HG03520 (cell line): Measurements from ENCODE around the gene KLB.
A peak's percentile ranks its signal among the peaks of the same experiment; 100 is the strongest.
"Not testable (repeated sequence)": the region's sequence is repeated elsewhere in the genome, so short reads cannot be mapped to it uniquely, and the experiment has no call there.

Source experiments
- ATAC-seq: cut with Tn5 transposase; IDR thresholded peaks from one replicate; pipeline ENCODE4 v1.9.1; 2021; ENCODE audit warnings: mild to moderate bottlenecking, moderate library complexity; ENCODE audit not compliant: unreplicated experiment

Gene KLB

GRCh38 chr4:39406763-39407583 is at the start of gene KLB:
Gene KLB (plus strand): TSS chr4:39406930. CDS start chr4:39406950, 20 bp downstream.
- no peak for ATAC-seq

- ATAC-seq: no peak
These were observed 49.7 kb upstream of the KLB start for GRCh38 chr4:39357002-39357401.

GRCh38 chr4:39360611-39361010 is 46.1 kb upstream of the KLB start:
- ATAC-seq: not testable (repeated sequence)

- ATAC-seq: no peak
These were observed 43.9 kb upstream of the KLB start for GRCh38 chr4:39362827-39363226.

- no peak for ATAC-seq
These were observed 42.8 kb upstream of the KLB start for GRCh38 chr4:39363773-39364393.

GRCh38 chr4:39365360-39365759 is 41.4 kb upstream of the KLB start:
- no peak for ATAC-seq

GRCh38 chr4:39365830-39366771 is 40.6 kb upstream of the KLB start, which contains the start of gene RFC1:
Gene RFC1 (minus strand): TSS chr4:39366362. CDS start chr4:39366241, 121 bp downstream.
- peak; percentile 73 for ATAC-seq

- ATAC-seq: no peak
These were observed 39.6 kb upstream of the KLB start for GRCh38 chr4:39367166-39367565.

- ATAC-seq: no peak
These were observed 37.4 kb upstream of the KLB start for GRCh38 chr4:39369301-39369700.

- ATAC-seq: not testable (repeated sequence)
These were observed 35.5 kb upstream of the KLB start for GRCh38 chr4:39371209-39371608.

- no peak for ATAC-seq
These were observed 31.3 kb upstream of the KLB start for GRCh38 chr4:39375478-39375877.

GRCh38 chr4:39383690-39384089 is 23.0 kb upstream of the KLB start:
- ATAC-seq: no peak

GRCh38 chr4:39384563-39384962 is 22.2 kb upstream of the KLB start:
- no peak for ATAC-seq

- no peak for ATAC-seq
These were observed 16.1 kb upstream of the KLB start for GRCh38 chr4:39390603-39391002.

GRCh38 chr4:39394706-39395105 is 12.0 kb upstream of the KLB start:
- ATAC-seq: no peak

GRCh38 chr4:39401640-39402039 is 5.1 kb upstream of the KLB start:
- not testable (repeated sequence) for ATAC-seq

GRCh38 chr4:39407584-39407885 is 805 bp downstream of the KLB start:
- ATAC-seq: no peak

- no peak for ATAC-seq
These were observed 3.7 kb downstream of the KLB start for GRCh38 chr4:39410415-39410814.

- ATAC-seq: not testable (repeated sequence)
These were observed 4.8 kb downstream of the KLB start for GRCh38 chr4:39411561-39411960.

GRCh38 chr4:39415678-39416283 is 9.1 kb downstream of the KLB start:
- ATAC-seq: no peak

GRCh38 chr4:39422247-39422646 is 15.5 kb downstream of the KLB start:
- no peak for ATAC-seq
